NCI-H146 (cell line): ENCODE results near the gene ILKAP.

ENCODE experiments used
- DNase-seq: peaks from one replicate; lab custom pipeline; 2025; lab: John Stamatoyannopoulos, UW

Gene ILKAP

GRCh38 chr2:238203094-238203972, at the start of gene ILKAP:
TSS of gene ILKAP (minus strand) at chr2:238203695. CDS start at chr2:238203553, 142 bp downstream.
- peak; percentile 92 for DNase-seq

- no peak for DNase-seq
Measured at GRCh38 chr2:238252766-238253630, 49.5 kb upstream of the ILKAP start.

- no peak for DNase-seq
Measured at GRCh38 chr2:238251986-238252385, 48.5 kb upstream of the ILKAP start.

- DNase-seq = no peak
Measured at GRCh38 chr2:238251331-238251730, 47.8 kb upstream of the ILKAP start.

- DNase-seq = no peak
Measured at GRCh38 chr2:238250896-238251295, 47.4 kb upstream of the ILKAP start.

- DNase-seq = no peak
Measured at GRCh38 chr2:238247841-238248453, 44.5 kb upstream of the ILKAP start.

GRCh38 chr2:238247002-238247822, 43.7 kb upstream of the ILKAP start:
- DNase-seq = no peak

GRCh38 chr2:238244151-238244550, 40.7 kb upstream of the ILKAP start:
- no peak for DNase-seq

GRCh38 chr2:238243496-238244076, 40.1 kb upstream of the ILKAP start:
- no peak for DNase-seq

GRCh38 chr2:238242731-238243495, 39.4 kb upstream of the ILKAP start:
- no peak for DNase-seq

GRCh38 chr2:238241970-238242369, 38.5 kb upstream of the ILKAP start:
- no peak for DNase-seq

- peak; percentile 98 for DNase-seq
Measured at GRCh38 chr2:238240757-238241711, 37.5 kb upstream of the ILKAP start.

GRCh38 chr2:238239863-238240756, 36.6 kb upstream of the ILKAP start, which contains the start of gene HES6:
TSS of gene HES6 (minus strand) at chr2:238240038. CDS start at chr2:238239905, 133 bp downstream.
- DNase-seq = peak; percentile 98

- DNase-seq = peak; percentile 72
Measured at GRCh38 chr2:238239543-238239862, 36.0 kb upstream of the ILKAP start.

GRCh38 chr2:238238766-238239542, 35.5 kb upstream of the ILKAP start:
- peak; percentile 62 for DNase-seq

- DNase-seq = no peak
Measured at GRCh38 chr2:238238311-238238765, 34.8 kb upstream of the ILKAP start.

- DNase-seq = peak; percentile 16
Measured at GRCh38 chr2:238237431-238238135, 34.1 kb upstream of the ILKAP start.
